HK-2 (cell line): ENCODE data around the gene TMEM167A.

Experiments
- DNase-seq: peaks from one replicate; pipeline ENCODE4 v3.0.0-alpha.2; 2018; ENCODE audit not compliant: unreplicated experiment

The TMEM167A gene

GRCh38 chr5:83035373-83036100 is 41.7 kb downstream of the TMEM167A start:
- DNase-seq, result no peak

GRCh38 chr5:83034528-83035207 is 42.5 kb downstream of the TMEM167A start:
- DNase-seq, result no peak

- no peak for DNase-seq
These were observed 43.2 kb downstream of the TMEM167A start for GRCh38 chr5:83034036-83034435.

GRCh38 chr5:83031381-83031780 is 45.8 kb downstream of the TMEM167A start:
- no peak for DNase-seq

GRCh38 chr5:83029912-83030311 is 47.3 kb downstream of the TMEM167A start:
- DNase-seq, result peak; percentile 21

GRCh38 chr5:83026930-83027687 is 50.1 kb downstream of the TMEM167A start:
- DNase-seq, result no peak

GRCh38 chr5:83026516-83026915 is 50.7 kb downstream of the TMEM167A start:
- no peak for DNase-seq

GRCh38 chr5:83025690-83026478 is 51.3 kb downstream of the TMEM167A start:
- no peak for DNase-seq

GRCh38 chr5:83022334-83022733 is 54.9 kb downstream of the TMEM167A start:
- DNase-seq, result no peak

GRCh38 chr5:83015676-83016075 is 61.5 kb downstream of the TMEM167A start:
- DNase-seq, result no peak

GRCh38 chr5:83011985-83012384 is 65.2 kb downstream of the TMEM167A start:
- DNase-seq, result no peak

GRCh38 chr5:83009408-83009807 is 67.8 kb downstream of the TMEM167A start:
- DNase-seq, result no peak

GRCh38 chr5:83007755-83008154 is 69.4 kb downstream of the TMEM167A start:
- no peak for DNase-seq

- DNase-seq, result no peak
These were observed 70.4 kb downstream of the TMEM167A start for GRCh38 chr5:83006683-83007283.

GRCh38 chr5:83003791-83004190 is 73.4 kb downstream of the TMEM167A start:
- DNase-seq, result no peak
